PC-9 (cell line): ENCODE results near the gene NAT9. TPM values are rescaled to one million over a fixed set of nuclear protein-coding genes. Genes with fewer than 3 reads are reported as not detected.

ENCODE experiments used
- BruUV-seq: library from RNA; stranded (reverse); fragments of 400-500 nt; replicated peaks from 2 replicates; lab custom pipeline; 2021; lab: Mats Ljungman, UMichigan
- CTCF ChIA-PET: fragments of 300-600 bp; sonication (Branson Sonifier 250); formaldehyde crosslinking; loops from one replicate; lab custom pipeline; 2022; ENCODE audit warnings: antibody characterized with exemption; lab: Charles Lee
- POLR2A ChIA-PET: fragments of 300-600 bp; sonication (Branson Sonifier 250); formaldehyde crosslinking; loops from one replicate; lab custom pipeline; 2022; ENCODE audit warnings: antibody characterized with exemption; ENCODE audit not compliant: unreplicated experiment; lab: Charles Lee
- DNase-seq, 2 experiments: peaks; one replicate each; pipeline versions ENCODE4 v3.0.0 to v3.0.0-alpha.2; 2015 to 2022; ENCODE audit warnings: mixed read lengths in 1 of 2
- H2AFZ ChIP-seq: fragments of 200-600 bp; sonication (generic); 2 replicates; pipeline ENCODE4 v1.8.1; 2017; ENCODE audit warnings: antibody characterized with exemption
- H3F3A ChIP-seq: fragments of 200-600 bp; sonication (generic); 2 replicates; pipeline ENCODE4 v1.8.1; 2017; ENCODE audit warnings: antibody characterized with exemption, mild to moderate bottlenecking, low read depth; ENCODE audit not compliant: insufficient read depth
- H3K27ac ChIP-seq: fragments of 200-600 bp; sonication (generic); 2 replicates; pipeline ENCODE4 v1.6.1; 2016; ENCODE audit warnings: mixed run types
- H3K27me3 ChIP-seq: fragments of 200-600 bp; sonication (generic); 2 replicates; pipeline ENCODE4 v1.6.1; 2016; ENCODE audit warnings: low read depth, mixed run types; ENCODE audit not compliant: insufficient read depth
- H3K36me3 ChIP-seq: fragments of 200-600 bp; sonication (generic); 2 replicates; pipeline ENCODE4 v1.6.1; 2016; ENCODE audit warnings: low read depth, mixed run types
- H3K4me1 ChIP-seq: fragments of 200-600 bp; sonication (generic); replicated peaks from 2 replicates; pipeline ENCODE4 v1.6.1; 2016; ENCODE audit warnings: mixed run types; ENCODE audit not compliant: insufficient read depth
- H3K4me2 ChIP-seq: fragments of 200-600 bp; sonication (generic); 2 replicates; pipeline ENCODE4 v1.6.1; 2017; ENCODE audit warnings: mixed run types
- H3K4me3 ChIP-seq: fragments of 200-600 bp; sonication (generic); 2 replicates; pipeline ENCODE4 v1.6.1; 2016; ENCODE audit warnings: mixed run types
- H3K79me2 ChIP-seq: fragments of 200-600 bp; sonication (generic); 2 replicates; pipeline ENCODE4 v1.6.1; 2017; ENCODE audit warnings: low read depth, mixed run types
- H3K9me2 ChIP-seq: fragments of 200-600 bp; sonication (generic); 2 replicates; pipeline ENCODE4 v1.8.1; 2017; ENCODE audit warnings: mild to moderate bottlenecking; ENCODE audit not compliant: insufficient read depth
- H3K9me3 ChIP-seq: fragments of 200-600 bp; sonication (generic); 2 replicates; pipeline ENCODE4 v1.8.1; 2016; ENCODE audit warnings: low read depth; ENCODE audit not compliant: insufficient read depth
- H4K20me1 ChIP-seq: fragments of 200-600 bp; sonication (generic); 2 replicates; pipeline ENCODE4 v1.8.1; 2017; ENCODE audit not compliant: insufficient read depth
- EZH2 ChIP-seq: fragments of 200-600 bp; sonication (generic); IDR thresholded peaks from 2 replicates; pipeline ENCODE4 v1.8.0; 2017; ENCODE audit warnings: antibody characterized with exemption, low read depth
- intact Hi-C: fragments of 100-400 bp; cut with micrococcal nuclease; formaldehyde crosslinking; loops from one replicate; pipeline ENCODE4 v1.10.0; 2022; ENCODE audit not compliant: unreplicated experiment
- total RNA-seq: library from RNA; stranded (reverse); gene quantifications from 2 replicates; pipeline ENCODE4 v1.2.3, GENCODE V29; 2021
- TF ChIP-seq, protein P1 (sequence below): fragments of 200-600 bp; sonication (generic); conservative IDR thresholded peaks from 2 replicates; pipeline ENCODE4 v1.6.1; 2017; ENCODE audit warnings: mixed run types, antibody characterized with exemption, mild to moderate bottlenecking, moderate library complexity

Gene NAT9
- total RNA-seq, 1 experiment from 2014 or later: 31.5 TPM

DNA sequence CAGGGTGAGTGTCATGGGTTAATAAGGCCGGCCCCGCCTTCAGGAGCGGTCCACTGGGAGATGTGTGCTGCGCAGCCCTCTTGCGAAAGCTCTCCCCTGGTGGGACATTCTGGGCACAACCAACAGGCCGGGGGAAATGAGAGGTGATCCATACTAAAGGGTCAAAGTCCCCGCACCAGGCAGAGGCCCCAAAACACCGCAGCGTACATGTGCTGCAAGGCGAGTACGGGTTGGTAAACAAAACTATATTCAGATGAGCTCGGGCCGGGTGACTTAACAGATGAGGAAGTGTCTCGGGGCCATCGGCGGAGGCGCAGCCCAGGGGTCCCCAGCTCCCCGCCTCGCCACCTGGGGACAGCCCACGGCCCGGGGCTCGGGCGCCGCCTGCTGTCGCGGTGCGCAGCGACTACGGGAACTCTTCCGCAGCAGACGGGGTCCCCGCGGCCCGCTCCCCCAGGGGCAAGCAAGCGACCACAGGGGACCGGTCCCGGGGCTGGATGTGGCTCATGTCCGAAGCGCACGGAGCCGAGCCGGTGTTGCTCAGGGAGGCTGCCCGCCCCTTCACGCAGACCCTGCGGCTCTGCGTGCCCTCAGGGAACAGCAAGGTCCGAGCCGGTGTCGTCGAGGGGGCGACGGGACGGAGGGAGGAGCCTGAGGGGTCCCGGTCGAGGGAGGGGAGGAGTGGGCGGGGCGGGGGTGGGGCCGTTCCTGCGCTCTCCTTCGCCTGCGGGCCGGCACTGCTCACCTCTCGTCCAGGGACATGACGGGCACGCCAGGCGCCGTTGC, 39.4 kb downstream of the NAT9 start, which contains the start of gene RAB37:
Gene RAB37, plus strand, starts transcription at position 744 of the 786 bp plus-strand sequence. Its CDS starts 17 bp downstream, at position 761.
- Histone ChIP-seq H3K4me1 (peaks cover 14% of the 10 kb centered on the region), H2AFZ (no peak within 1 kb of the TSS), H3K9me2 (no peaks in the 10 kb centered on the region), H3K9me3 (no peaks in the 10 kb centered on the region), H3K4me2 (0 out of 2 replicates have a peak within 1 kb of the TSS, but pooled peaks have one; percentile 21), H3K27me3 (peaks cover 28% of the 10 kb centered on the region), H4K20me1 (no peaks in the 10 kb centered on the region), H3K4me3 (no peak within 1 kb of the TSS), H3K79me2 (no peaks in the 10 kb centered on the region), H3K36me3 (no peaks in the 10 kb centered on the region), H3K27ac (no peak within 1 kb of the TSS), H3F3A (no peaks in the 10 kb centered on the region)
- no peak for DNase-seq
- no peak for TF ChIP-seq EZH2
- BruUV-seq: no TSS peak
- ChIA-PET POLR2A (no interaction called here), CTCF (interaction anchor here (0.6 to 1.5 kb wide), 2 partner anchors 50 to 79 kb away, joined by 5 to 6 read pairs; no protein-coding TSS in a partner anchor)
- intact Hi-C loops: loop anchor here (1.0 kb wide), 1 partner anchor 79 kb away; no protein-coding TSS in a partner anchor

DNA sequence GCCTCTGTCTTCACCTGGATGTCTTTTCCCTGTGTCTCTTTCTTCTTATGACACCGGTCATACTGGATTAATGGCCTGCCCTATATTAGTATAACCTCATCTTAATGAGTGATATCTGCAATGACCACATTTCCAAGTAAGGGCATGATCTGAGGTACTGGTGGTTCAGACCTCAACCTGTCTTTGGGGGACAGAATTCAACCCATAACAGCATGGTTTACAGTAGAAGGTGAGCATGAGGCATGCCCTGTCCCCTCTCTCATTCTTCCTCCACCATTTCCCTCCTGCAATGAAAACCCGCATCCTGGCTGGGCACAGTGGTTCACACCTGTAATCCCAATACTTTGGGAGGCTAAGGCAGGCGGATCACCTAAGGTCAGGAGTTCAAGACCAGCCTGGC, 41.9 kb downstream of the NAT9 start:
- TF ChIP-seq, protein P1, sequence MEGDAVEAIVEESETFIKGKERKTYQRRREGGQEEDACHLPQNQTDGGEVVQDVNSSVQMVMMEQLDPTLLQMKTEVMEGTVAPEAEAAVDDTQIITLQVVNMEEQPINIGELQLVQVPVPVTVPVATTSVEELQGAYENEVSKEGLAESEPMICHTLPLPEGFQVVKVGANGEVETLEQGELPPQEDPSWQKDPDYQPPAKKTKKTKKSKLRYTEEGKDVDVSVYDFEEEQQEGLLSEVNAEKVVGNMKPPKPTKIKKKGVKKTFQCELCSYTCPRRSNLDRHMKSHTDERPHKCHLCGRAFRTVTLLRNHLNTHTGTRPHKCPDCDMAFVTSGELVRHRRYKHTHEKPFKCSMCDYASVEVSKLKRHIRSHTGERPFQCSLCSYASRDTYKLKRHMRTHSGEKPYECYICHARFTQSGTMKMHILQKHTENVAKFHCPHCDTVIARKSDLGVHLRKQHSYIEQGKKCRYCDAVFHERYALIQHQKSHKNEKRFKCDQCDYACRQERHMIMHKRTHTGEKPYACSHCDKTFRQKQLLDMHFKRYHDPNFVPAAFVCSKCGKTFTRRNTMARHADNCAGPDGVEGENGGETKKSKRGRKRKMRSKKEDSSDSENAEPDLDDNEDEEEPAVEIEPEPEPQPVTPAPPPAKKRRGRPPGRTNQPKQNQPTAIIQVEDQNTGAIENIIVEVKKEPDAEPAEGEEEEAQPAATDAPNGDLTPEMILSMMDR: no peak
- TF ChIP-seq EZH2: no peak
- H4K20me1 ChIP-seq: no peaks in the 10 kb centered on the region
- ChIA-PET POLR2A (no interaction called here), CTCF (no interaction called here)
- H3K27ac ChIP-seq: no peak overlapping the region
- no peaks in the 10 kb centered on the region for H3K9me2 ChIP-seq
- no peak overlapping the region for H3K4me3 ChIP-seq
- peaks cover 39% of the 10 kb centered on the region for H3K27me3 ChIP-seq
- BruUV-seq: no TSS peak
- H2AFZ ChIP-seq: no peak overlapping the region
- no peaks in the 10 kb centered on the region for H3K9me3 ChIP-seq
- intact Hi-C loops: no loop called here
- peaks cover 11% of the 10 kb centered on the region for H3K4me1 ChIP-seq
- H3K36me3 ChIP-seq: no peaks in the 10 kb centered on the region
- H3K4me2 ChIP-seq: no peak overlapping the region
- DNase-seq: no peak
- H3K79me2 ChIP-seq: no peaks in the 10 kb centered on the region
- H3F3A ChIP-seq: no peaks in the 10 kb centered on the region

DNA sequence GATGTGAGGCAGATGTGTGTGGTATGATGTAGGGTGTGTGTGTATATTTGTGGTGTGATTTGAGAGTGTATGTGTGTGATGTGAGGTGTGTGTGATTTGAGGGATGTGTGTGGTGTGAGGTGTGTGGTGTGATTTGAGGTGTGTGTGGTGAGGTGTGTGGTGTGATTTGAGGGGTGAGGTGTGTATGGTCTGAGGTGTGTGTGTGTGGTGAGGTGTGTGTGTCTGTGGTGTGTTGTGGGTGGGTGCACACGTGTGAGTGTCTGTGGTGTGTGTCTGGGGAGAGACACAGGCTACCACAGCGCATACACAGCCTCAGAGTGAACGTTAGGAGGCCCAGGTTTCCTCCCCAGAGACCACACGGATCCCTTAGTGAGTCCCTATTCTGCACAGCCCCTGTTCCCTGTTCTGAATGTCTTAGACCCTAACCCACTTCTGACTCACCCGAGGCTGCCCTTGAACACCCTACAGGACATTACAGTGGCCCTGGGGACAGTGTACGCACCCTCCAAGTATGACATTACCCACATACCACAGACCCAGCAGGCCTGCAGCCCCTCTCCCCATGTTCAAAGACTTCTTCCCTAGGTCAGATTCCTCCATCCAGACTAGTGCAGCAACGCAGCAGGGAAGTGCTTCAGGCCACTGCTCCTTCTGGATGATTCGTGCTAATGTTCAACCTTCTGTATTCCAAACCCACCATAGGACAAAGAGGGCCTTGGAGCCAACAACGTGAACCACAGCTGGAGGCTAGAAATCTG, 42.6 kb downstream of the NAT9 start:
- no peak for TF ChIP-seq EZH2
- TF ChIP-seq, protein P1: no peak
- H3K79me2 ChIP-seq: no peaks in the 10 kb centered on the region
- ChIA-PET CTCF (no interaction called here), POLR2A (no interaction called here)
- no peaks in the 10 kb centered on the region for H3K36me3 ChIP-seq
- no peaks in the 10 kb centered on the region for H3K9me2 ChIP-seq
- no peak overlapping the region for H3K27ac ChIP-seq
- H2AFZ ChIP-seq: no peak overlapping the region
- peaks cover 5% of the 10 kb centered on the region for H3F3A ChIP-seq
- H3K4me1 ChIP-seq: peaks cover 6% of the 10 kb centered on the region
- H3K27me3 ChIP-seq: peaks cover 39% of the 10 kb centered on the region
- intact Hi-C loops: no loop called here
- H4K20me1 ChIP-seq: no peaks in the 10 kb centered on the region
- H3K4me2 ChIP-seq: no peak overlapping the region
- no peak overlapping the region for H3K4me3 ChIP-seq
- no peak for DNase-seq
- BruUV-seq: no TSS peak
- no peaks in the 10 kb centered on the region for H3K9me3 ChIP-seq
